GM21515 (cell line): ENCODE results near the gene GNA14.
"Not testable (repeated sequence)": the region's sequence is repeated elsewhere in the genome, so short reads cannot be mapped to it uniquely, and the experiment has no call there.

Source experiments
- ATAC-seq: cut with Tn5 transposase; IDR thresholded peaks from one replicate; pipeline ENCODE4 v1.9.1; 2021; ENCODE audit not compliant: unreplicated experiment

Gene GNA14

GRCh38 chr9:77647267-77648233 lies 572 bp downstream of the GNA14 start:
- no peak for ATAC-seq

- ATAC-seq = no peak
Observed at GRCh38 chr9:77643871-77644270, 4.3 kb downstream of the GNA14 start.

GRCh38 chr9:77640741-77641580 lies 7.2 kb downstream of the GNA14 start:
- no peak for ATAC-seq

GRCh38 chr9:77632652-77633051 lies 15.5 kb downstream of the GNA14 start:
- ATAC-seq = no peak

GRCh38 chr9:77628864-77629263 lies 19.3 kb downstream of the GNA14 start:
- ATAC-seq = not testable (repeated sequence)

GRCh38 chr9:77616191-77616590 lies 31.9 kb downstream of the GNA14 start:
- no peak for ATAC-seq

GRCh38 chr9:77614645-77615044 lies 33.5 kb downstream of the GNA14 start:
- no peak for ATAC-seq

- ATAC-seq = no peak
Observed at GRCh38 chr9:77606526-77606925, 41.6 kb downstream of the GNA14 start.

- ATAC-seq = no peak
Observed at GRCh38 chr9:77605449-77606220, 42.5 kb downstream of the GNA14 start.

- ATAC-seq = no peak
Observed at GRCh38 chr9:77604316-77604715, 43.8 kb downstream of the GNA14 start.

- ATAC-seq = no peak
Observed at GRCh38 chr9:77602852-77603251, 45.3 kb downstream of the GNA14 start.

- ATAC-seq = no peak
Observed at GRCh38 chr9:77601476-77602099, 46.5 kb downstream of the GNA14 start.

- no peak for ATAC-seq
Observed at GRCh38 chr9:77600810-77601209, 47.3 kb downstream of the GNA14 start.

GRCh38 chr9:77599492-77599891 lies 48.6 kb downstream of the GNA14 start:
- no peak for ATAC-seq

GRCh38 chr9:77598991-77599390 lies 49.1 kb downstream of the GNA14 start:
- no peak for ATAC-seq

GRCh38 chr9:77598524-77598923 lies 49.6 kb downstream of the GNA14 start:
- no peak for ATAC-seq

GRCh38 chr9:77597057-77597456 lies 51.1 kb downstream of the GNA14 start:
- no peak for ATAC-seq

- no peak for ATAC-seq
Observed at GRCh38 chr9:77595426-77596095, 52.6 kb downstream of the GNA14 start.

- ATAC-seq = no peak
Observed at GRCh38 chr9:77594963-77595362, 53.2 kb downstream of the GNA14 start.

GRCh38 chr9:77593528-77593927 lies 54.6 kb downstream of the GNA14 start:
- no peak for ATAC-seq
